Measurements from ENCODE around the gene TUBE1.

TUBE1 gene, protein sequence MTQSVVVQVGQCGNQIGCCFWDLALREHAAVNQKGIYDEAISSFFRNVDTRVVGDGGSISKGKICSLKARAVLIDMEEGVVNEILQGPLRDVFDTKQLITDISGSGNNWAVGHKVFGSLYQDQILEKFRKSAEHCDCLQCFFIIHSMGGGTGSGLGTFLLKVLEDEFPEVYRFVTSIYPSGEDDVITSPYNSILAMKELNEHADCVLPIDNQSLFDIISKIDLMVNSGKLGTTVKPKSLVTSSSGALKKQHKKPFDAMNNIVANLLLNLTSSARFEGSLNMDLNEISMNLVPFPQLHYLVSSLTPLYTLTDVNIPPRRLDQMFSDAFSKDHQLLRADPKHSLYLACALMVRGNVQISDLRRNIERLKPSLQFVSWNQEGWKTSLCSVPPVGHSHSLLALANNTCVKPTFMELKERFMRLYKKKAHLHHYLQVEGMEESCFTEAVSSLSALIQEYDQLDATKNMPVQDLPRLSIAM

DNA sequence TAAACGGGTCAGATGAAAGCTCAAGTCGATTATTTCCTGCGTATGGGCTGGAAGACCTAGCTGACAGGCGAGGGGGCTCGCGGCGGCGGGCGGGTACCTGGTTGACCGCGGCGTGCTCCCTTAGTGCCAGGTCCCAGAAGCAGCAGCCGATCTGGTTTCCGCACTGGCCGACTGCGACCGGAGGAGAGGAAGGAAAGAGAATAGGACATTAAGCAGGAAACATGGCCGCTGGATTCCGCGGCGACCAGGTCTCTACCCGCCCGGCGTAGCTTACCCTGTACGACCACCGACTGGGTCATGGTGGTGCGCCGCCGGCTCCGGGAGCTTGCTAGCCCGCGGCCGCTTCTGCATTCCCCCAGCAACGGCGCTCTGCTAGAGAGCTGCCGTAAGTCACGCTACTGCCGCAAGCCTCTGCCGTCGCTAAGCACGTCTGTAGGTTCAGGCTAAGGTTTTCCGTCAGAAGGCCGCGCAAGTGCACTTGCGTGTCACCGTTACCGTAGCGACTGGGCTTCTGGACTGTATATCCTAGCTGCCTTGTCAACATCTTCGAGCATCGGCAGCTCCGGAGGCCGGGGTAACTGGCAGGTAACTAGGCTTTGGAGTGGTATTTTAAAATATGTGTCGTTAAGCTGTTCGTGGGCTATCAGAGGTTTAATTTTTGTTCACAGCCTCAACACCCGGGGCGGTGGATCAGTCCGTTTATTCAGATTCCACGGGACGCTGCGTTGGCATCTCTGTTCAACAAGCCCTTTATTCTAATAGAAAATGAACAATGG, at the start of gene TUBE1, which contains the start of gene FAM229B:
Gene TUBE1 (minus strand): TSS at position 347 of the 776 bp plus-strand sequence. CDS start 48 bp downstream, at position 299.
Gene FAM229B (plus strand): TSS at position 456 of the 776 bp plus-strand sequence. CDS start 11,693 bp downstream, outside the sequence.
- no peaks in the 10 kb centered on the region for H3K36me3 ChIP-seq (ENCODE audit: control insufficient read depth in 1 of 2, insufficient read depth in 2 of 2, low read length in 2 of 2)
- H3K9ac ChIP-seq (ENCODE audit: low read depth in 1 of 2, low read length in 2 of 2), result peak within 1 kb of the TSS; percentile 80 to 88
- peak within 1 kb of the TSS; percentile 73 for H3K27ac ChIP-seq (ENCODE audit: low read depth, low read length)
- H3K27me3 ChIP-seq (ENCODE audit: control insufficient read depth in 1 of 2, insufficient read depth in 2 of 2, low read length in 2 of 2), result no peaks in the 10 kb centered on the region
- peaks cover 5 to 8% of the 10 kb centered on the region in 2 donors for H3K4me1 ChIP-seq (ENCODE audit: control insufficient read depth in 1 of 2, insufficient read depth in 2 of 2, low read length in 2 of 2)
- H3K4me3 ChIP-seq (ENCODE audit: low read depth in 1 of 2, low read length in 2 of 2), result peak within 1 kb of the TSS; percentile 93 to 96
- H3K9me3 ChIP-seq (ENCODE audit: control insufficient read depth in 1 of 2, low read length in 2 of 2), result no peaks in the 10 kb centered on the region

DNA sequence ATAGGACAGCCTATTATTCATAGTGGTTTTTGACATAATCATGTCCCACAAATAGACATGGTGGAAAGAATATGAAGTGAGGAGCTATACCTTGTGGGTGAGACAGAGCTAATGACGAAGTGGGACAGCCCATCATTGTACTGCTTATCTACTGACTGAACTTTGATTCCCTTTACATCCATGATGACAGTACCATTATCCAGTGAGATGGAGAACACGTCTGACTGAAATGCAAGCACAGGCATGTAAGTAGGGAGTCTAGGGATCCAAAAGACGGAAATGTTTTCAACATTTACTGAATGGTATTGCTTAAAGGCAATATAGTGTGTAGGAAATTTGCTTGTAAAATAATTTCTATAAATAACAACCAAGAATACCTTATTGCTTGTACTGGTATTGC, 43.6 kb upstream of the TUBE1 start:
- no peak overlapping the region for H3K27ac ChIP-seq (ENCODE audit: low read depth, low read length)
- H3K27me3 ChIP-seq (ENCODE audit: control insufficient read depth in 1 of 2, insufficient read depth in 2 of 2, low read length in 2 of 2), result no peaks in the 10 kb centered on the region
- H3K9me3 ChIP-seq (ENCODE audit: control insufficient read depth in 1 of 2, low read length in 2 of 2), result no peaks in the 10 kb centered on the region
- H3K4me1 ChIP-seq (ENCODE audit: control insufficient read depth in 1 of 2, insufficient read depth in 2 of 2, low read length in 2 of 2), result no peaks in the 10 kb centered on the region
- H3K36me3 ChIP-seq (ENCODE audit: control insufficient read depth in 1 of 2, insufficient read depth in 2 of 2, low read length in 2 of 2), result no peaks in the 10 kb centered on the region
- H3K9ac ChIP-seq (ENCODE audit: low read depth in 1 of 2, low read length in 2 of 2), result no peak overlapping the region
- no peak overlapping the region for H3K4me3 ChIP-seq (ENCODE audit: low read depth in 1 of 2, low read length in 2 of 2)

DNA sequence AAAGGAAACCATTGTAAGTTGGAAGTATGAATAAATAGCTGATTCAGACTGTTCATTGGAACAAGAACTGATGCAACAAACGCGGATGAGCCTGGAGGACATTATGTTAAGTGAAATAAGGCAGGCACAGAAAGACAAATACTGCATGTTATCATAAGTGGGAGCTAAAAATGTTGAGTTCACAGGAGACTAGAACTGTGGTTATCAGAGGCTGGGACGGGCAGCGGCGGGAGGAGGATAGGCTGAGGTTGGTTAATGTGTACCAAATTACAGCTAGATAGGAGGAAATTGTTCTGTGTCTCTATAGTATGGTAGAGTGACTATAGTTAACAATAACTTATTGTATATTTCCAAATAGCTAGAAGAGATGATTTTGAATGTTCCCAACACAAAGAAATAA, 40.9 kb upstream of the TUBE1 start:
- Histone ChIP-seq H3K27me3 (ENCODE audit: control insufficient read depth in 1 of 2, insufficient read depth in 2 of 2, low read length in 2 of 2) (no peaks in the 10 kb centered on the region), H3K9ac (ENCODE audit: low read depth in 1 of 2, low read length in 2 of 2) (no peak overlapping the region), H3K36me3 (ENCODE audit: control insufficient read depth in 1 of 2, insufficient read depth in 2 of 2, low read length in 2 of 2) (no peaks in the 10 kb centered on the region), H3K4me1 (ENCODE audit: control insufficient read depth in 1 of 2, insufficient read depth in 2 of 2, low read length in 2 of 2) (no peaks in the 10 kb centered on the region), H3K27ac (ENCODE audit: low read depth, low read length) (no peak overlapping the region), H3K9me3 (ENCODE audit: control insufficient read depth in 1 of 2, low read length in 2 of 2) (no peaks in the 10 kb centered on the region), H3K4me3 (ENCODE audit: low read depth in 1 of 2, low read length in 2 of 2) (no peak overlapping the region)

DNA sequence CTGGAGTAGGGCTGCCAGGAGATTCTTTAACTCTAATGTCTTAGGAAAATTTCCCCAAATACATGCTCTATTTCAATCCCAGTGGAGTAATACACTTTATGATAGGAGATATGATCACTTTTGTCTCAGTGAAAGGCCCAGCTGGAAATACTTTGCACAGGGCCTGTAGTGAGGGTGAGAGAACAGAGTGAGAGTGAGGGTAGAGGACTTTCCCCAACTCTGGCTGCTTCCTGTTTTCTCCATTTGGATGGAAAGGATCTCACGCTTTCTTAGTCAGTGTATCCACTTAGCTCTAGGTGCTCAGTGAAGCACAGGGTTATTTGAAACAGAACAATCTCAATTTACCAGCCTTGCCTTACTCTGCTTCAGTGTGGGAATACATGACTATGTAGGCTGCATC, 36.7 kb upstream of the TUBE1 start:
- H3K9me3 ChIP-seq (ENCODE audit: control insufficient read depth in 1 of 2, low read length in 2 of 2), result no peaks in the 10 kb centered on the region
- H3K36me3 ChIP-seq (ENCODE audit: control insufficient read depth in 1 of 2, insufficient read depth in 2 of 2, low read length in 2 of 2), result no peaks in the 10 kb centered on the region
- H3K27ac ChIP-seq (ENCODE audit: low read depth, low read length), result no peak overlapping the region
- H3K9ac ChIP-seq (ENCODE audit: low read depth in 1 of 2, low read length in 2 of 2), result no peak overlapping the region
- no peaks in the 10 kb centered on the region for H3K27me3 ChIP-seq (ENCODE audit: control insufficient read depth in 1 of 2, insufficient read depth in 2 of 2, low read length in 2 of 2)
- H3K4me1 ChIP-seq (ENCODE audit: control insufficient read depth in 1 of 2, insufficient read depth in 2 of 2, low read length in 2 of 2), result no peaks in the 10 kb centered on the region
- no peak overlapping the region for H3K4me3 ChIP-seq (ENCODE audit: low read depth in 1 of 2, low read length in 2 of 2)

DNA sequence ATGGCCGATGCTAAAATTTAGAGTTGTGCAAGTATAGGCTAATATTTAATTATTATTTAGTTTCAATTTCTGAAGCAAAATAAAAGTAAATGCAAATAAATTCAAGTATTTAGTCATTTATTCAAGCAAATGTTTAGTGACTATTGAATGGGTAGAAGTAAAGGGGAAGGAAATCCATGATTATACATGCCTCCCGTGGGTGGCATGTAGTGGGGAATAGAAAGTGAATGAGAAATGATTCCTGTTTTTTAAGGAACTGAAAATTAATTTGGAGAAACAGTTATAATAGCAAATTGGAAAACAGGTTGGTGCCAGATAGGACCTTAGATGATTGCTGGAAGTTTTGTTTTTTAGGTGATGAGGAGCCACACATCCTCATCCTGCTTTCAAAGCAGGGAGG, 35.5 kb upstream of the TUBE1 start:
- Histone ChIP-seq H3K27ac (ENCODE audit: low read depth, low read length) (no peak overlapping the region), H3K9ac (ENCODE audit: low read depth in 1 of 2, low read length in 2 of 2) (no peak overlapping the region), H3K4me1 (ENCODE audit: control insufficient read depth in 1 of 2, insufficient read depth in 2 of 2, low read length in 2 of 2) (no peaks in the 10 kb centered on the region), H3K27me3 (ENCODE audit: control insufficient read depth in 1 of 2, insufficient read depth in 2 of 2, low read length in 2 of 2) (no peaks in the 10 kb centered on the region), H3K36me3 (ENCODE audit: control insufficient read depth in 1 of 2, insufficient read depth in 2 of 2, low read length in 2 of 2) (no peaks in the 10 kb centered on the region), H3K4me3 (ENCODE audit: low read depth in 1 of 2, low read length in 2 of 2) (no peak overlapping the region), H3K9me3 (ENCODE audit: control insufficient read depth in 1 of 2, low read length in 2 of 2) (no peaks in the 10 kb centered on the region)

DNA sequence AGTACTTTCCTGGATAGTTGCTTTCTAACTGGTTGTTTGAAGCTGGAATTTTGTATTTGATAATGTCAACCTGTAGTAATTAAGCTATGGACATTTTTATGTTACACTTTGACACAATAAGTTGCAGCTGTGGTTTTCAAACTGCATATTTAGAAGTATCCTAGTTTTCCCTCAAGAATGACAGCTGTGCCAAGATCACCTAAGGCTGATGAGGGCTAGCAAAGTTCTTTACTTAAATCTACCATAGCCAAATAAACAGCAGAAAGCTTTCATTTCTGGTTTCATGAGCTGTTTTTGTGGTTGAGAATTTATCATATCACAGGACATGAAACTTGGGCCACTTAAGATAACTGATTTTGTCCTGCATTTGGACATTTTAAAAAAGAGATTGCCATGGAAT, 30.8 kb upstream of the TUBE1 start:
- no peak overlapping the region for H3K4me3 ChIP-seq (ENCODE audit: low read depth in 1 of 2, low read length in 2 of 2)
- no peaks in the 10 kb centered on the region for H3K27me3 ChIP-seq (ENCODE audit: control insufficient read depth in 1 of 2, insufficient read depth in 2 of 2, low read length in 2 of 2)
- H3K36me3 ChIP-seq (ENCODE audit: control insufficient read depth in 1 of 2, insufficient read depth in 2 of 2, low read length in 2 of 2), result peaks cover 0 to 9% of the 10 kb centered on the region in 2 donors
- no peak overlapping the region for H3K9ac ChIP-seq (ENCODE audit: low read depth in 1 of 2, low read length in 2 of 2)
- H3K4me1 ChIP-seq (ENCODE audit: control insufficient read depth in 1 of 2, insufficient read depth in 2 of 2, low read length in 2 of 2), result no peaks in the 10 kb centered on the region
- H3K27ac ChIP-seq (ENCODE audit: low read depth, low read length), result no peak overlapping the region
- no peaks in the 10 kb centered on the region for H3K9me3 ChIP-seq (ENCODE audit: control insufficient read depth in 1 of 2, low read length in 2 of 2)

DNA sequence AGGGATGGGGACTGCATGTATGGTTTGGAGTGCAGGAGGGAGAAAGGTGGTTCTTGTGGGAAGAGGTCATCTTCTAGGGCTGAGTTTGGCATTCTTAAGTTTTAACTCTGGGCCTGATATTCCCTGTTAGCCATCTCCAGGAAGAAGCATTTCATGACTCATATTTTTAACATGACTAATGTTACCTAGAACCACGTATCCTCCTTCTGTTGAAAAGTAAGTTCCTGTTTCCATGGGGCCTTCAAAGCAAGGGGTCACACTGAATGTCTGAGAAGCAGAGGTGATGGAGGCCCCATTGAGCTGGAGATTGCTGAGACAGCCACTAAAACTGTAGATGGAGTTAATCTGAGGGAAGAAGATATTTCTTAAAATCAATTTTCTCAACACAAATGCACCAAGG, 30.3 kb upstream of the TUBE1 start:
- H3K4me3 ChIP-seq (ENCODE audit: low read depth in 1 of 2, low read length in 2 of 2), result no peak overlapping the region
- no peak overlapping the region for H3K9ac ChIP-seq (ENCODE audit: low read depth in 1 of 2, low read length in 2 of 2)
- peaks cover 0 to 9% of the 10 kb centered on the region in 2 donors for H3K36me3 ChIP-seq (ENCODE audit: control insufficient read depth in 1 of 2, insufficient read depth in 2 of 2, low read length in 2 of 2)
- no peaks in the 10 kb centered on the region for H3K27me3 ChIP-seq (ENCODE audit: control insufficient read depth in 1 of 2, insufficient read depth in 2 of 2, low read length in 2 of 2)
- H3K4me1 ChIP-seq (ENCODE audit: control insufficient read depth in 1 of 2, insufficient read depth in 2 of 2, low read length in 2 of 2), result no peaks in the 10 kb centered on the region
- H3K9me3 ChIP-seq (ENCODE audit: control insufficient read depth in 1 of 2, low read length in 2 of 2), result no peaks in the 10 kb centered on the region
- no peak overlapping the region for H3K27ac ChIP-seq (ENCODE audit: low read depth, low read length)

DNA sequence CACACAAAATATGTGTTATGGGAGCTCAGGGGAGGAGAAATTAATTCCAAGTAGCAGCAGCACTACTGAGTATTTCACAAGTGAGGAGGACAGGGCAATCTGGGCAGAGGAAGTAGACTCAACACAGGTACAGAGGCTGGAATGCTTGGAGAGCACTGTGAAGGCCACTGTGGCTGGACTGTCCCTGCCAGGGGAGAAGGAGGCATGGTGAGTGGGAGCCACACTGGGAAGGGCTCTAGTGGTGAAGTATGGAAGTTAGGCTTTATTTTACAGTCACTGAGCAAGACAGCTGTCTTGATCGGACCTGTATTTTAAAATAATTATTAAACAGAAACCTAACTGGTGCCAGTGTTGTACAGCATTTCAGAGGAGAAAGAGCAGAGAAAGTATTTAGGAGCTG, 28.9 kb upstream of the TUBE1 start:
- Histone ChIP-seq H3K4me1 (ENCODE audit: control insufficient read depth in 1 of 2, insufficient read depth in 2 of 2, low read length in 2 of 2) (no peaks in the 10 kb centered on the region), H3K27me3 (ENCODE audit: control insufficient read depth in 1 of 2, insufficient read depth in 2 of 2, low read length in 2 of 2) (no peaks in the 10 kb centered on the region), H3K36me3 (ENCODE audit: control insufficient read depth in 1 of 2, insufficient read depth in 2 of 2, low read length in 2 of 2) (peaks cover 0 to 9% of the 10 kb centered on the region in 2 donors), H3K9me3 (ENCODE audit: control insufficient read depth in 1 of 2, low read length in 2 of 2) (no peaks in the 10 kb centered on the region), H3K9ac (ENCODE audit: low read depth in 1 of 2, low read length in 2 of 2) (no peak overlapping the region), H3K4me3 (ENCODE audit: low read depth in 1 of 2, low read length in 2 of 2) (no peak overlapping the region), H3K27ac (ENCODE audit: low read depth, low read length) (no peak overlapping the region)

DNA sequence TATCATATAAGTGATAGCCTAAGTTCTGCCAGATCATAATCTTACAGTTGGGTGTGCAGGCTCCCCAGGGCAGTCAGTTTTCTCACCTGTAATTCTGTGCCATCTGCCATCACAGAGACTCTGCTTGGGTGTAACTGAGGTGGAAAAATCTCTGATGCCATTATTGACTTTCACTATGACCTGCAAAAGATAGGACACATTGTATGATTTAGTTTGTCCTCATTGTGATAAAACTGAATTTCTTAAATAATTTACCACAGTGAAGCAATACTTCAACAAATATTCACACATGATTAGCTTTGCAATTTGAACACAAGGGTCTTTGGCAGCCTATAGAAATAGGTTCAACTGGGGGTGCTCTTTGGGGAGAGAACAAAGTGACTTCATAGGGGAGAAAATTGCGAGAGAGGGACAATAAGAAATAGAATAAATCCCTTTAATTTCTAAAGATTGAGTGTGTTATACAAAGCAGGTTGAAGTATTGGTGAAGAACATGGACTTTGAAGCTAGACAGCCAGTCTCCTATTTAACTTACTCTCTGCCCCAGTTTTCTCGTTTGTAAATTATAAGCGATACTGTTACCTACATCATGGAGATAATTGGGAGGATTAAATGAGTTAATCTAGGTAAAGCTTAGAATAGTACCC, 27.4 kb upstream of the TUBE1 start:
- no peak overlapping the region for H3K27ac ChIP-seq (ENCODE audit: low read depth, low read length)

DNA sequence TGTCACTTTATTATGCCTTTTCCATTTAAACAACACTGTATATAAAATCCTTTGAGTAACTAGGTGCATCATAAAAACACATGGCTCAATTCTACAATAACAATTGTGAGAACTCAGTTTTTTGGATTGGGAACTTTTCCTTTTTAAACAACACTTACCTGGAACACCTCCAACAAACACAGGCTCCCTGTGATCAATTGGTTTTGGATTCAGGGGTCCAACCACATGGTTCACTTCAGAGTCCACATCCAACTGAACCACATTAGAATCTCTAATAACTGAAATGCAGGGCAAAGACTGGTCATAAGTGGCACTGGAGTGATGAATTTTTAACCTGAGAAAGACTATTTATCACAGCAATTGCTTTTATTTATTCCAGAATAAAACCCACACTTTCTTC, 26.6 kb upstream of the TUBE1 start:
- H3K4me3 ChIP-seq (ENCODE audit: low read depth in 1 of 2, low read length in 2 of 2), result no peak overlapping the region
- H3K4me1 ChIP-seq (ENCODE audit: control insufficient read depth in 1 of 2, insufficient read depth in 2 of 2, low read length in 2 of 2), result no peaks in the 10 kb centered on the region
- no peaks in the 10 kb centered on the region for H3K9me3 ChIP-seq (ENCODE audit: control insufficient read depth in 1 of 2, low read length in 2 of 2)
- H3K36me3 ChIP-seq (ENCODE audit: control insufficient read depth in 1 of 2, insufficient read depth in 2 of 2, low read length in 2 of 2), result peaks cover 0 to 9% of the 10 kb centered on the region in 2 donors
- no peaks in the 10 kb centered on the region for H3K27me3 ChIP-seq (ENCODE audit: control insufficient read depth in 1 of 2, insufficient read depth in 2 of 2, low read length in 2 of 2)
- H3K9ac ChIP-seq (ENCODE audit: low read depth in 1 of 2, low read length in 2 of 2), result no peak overlapping the region
- no peak overlapping the region for H3K27ac ChIP-seq (ENCODE audit: low read depth, low read length)

More for the DNA sequence above, 27.4 kb upstream of the TUBE1 start:
- no peaks in the 10 kb centered on the region for H3K9me3 ChIP-seq (ENCODE audit: control insufficient read depth in 1 of 2, low read length in 2 of 2)
- H3K36me3 ChIP-seq (ENCODE audit: control insufficient read depth in 1 of 2, insufficient read depth in 2 of 2, low read length in 2 of 2), result peaks cover 0 to 9% of the 10 kb centered on the region in 2 donors
- no peak overlapping the region for H3K4me3 ChIP-seq (ENCODE audit: low read depth in 1 of 2, low read length in 2 of 2)
- H3K4me1 ChIP-seq (ENCODE audit: control insufficient read depth in 1 of 2, insufficient read depth in 2 of 2, low read length in 2 of 2), result no peaks in the 10 kb centered on the region
- H3K9ac ChIP-seq (ENCODE audit: low read depth in 1 of 2, low read length in 2 of 2), result no peak overlapping the region
- no peaks in the 10 kb centered on the region for H3K27me3 ChIP-seq (ENCODE audit: control insufficient read depth in 1 of 2, insufficient read depth in 2 of 2, low read length in 2 of 2)
